Endothelial cell of hepatic sinusoid (primary cell): Measurements from ENCODE around the gene FRYL.
"Not testable (repeated sequence)": the region's sequence is repeated elsewhere in the genome, so short reads cannot be mapped to it uniquely, and the experiment has no call there.

Source experiments
- in situ Hi-C: cut with HindIII; loops from 2 replicates; pipeline ENCODE4 v1.10.0; 2017; ENCODE audit warnings: low sequenced_read_pairs

FRYL gene

DNA sequence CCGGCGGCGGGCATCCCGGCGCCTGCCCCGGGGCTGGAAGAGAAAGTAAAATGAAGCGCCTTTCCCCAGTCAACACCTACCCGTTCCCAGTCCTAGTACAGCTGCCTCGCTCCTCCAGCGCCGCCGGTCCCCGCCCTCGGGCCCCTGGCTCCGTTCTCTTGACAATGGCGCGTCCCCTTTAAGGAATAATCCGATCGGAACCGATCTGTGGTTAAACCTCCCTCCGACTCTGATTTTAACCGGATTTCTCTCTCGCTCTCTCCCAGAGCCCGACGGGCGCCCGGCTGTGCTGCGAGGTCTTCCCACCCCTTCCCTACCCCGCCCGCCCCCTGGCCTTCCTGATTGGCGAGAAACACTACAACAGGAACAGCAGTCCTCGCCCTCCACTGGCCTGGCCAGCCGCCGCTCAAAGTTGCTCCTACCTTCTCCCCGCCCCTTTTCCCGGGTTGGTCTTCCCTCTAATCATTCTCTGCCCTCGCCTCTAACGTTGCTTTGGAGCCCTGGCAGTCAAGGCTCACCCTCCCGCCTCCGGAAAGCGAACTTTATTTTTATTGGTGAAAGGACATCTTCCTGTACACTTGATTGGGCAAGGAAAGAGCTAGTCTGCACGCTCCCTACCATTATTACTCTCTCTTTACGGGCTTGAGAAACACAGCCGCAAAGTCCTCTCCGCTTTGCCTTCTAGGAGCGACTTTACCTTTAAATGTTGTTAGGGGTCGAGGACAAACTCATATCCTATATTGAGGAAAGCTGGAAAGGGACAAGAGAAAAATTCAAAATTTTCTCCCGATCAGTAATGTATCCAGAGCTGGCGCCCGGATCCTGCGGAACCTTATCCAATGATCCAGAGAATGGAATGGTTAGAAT, at the start of gene FRYL:
TSS of gene FRYL (minus strand) at position 282 of the 867 bp plus-strand sequence. CDS start 145,869 bp downstream, outside the sequence.
- in situ Hi-C loops: loop anchor here (5.0 kb wide), 2 partner anchors 37 to 78 kb away; no protein-coding TSS in a partner anchor

DNA sequence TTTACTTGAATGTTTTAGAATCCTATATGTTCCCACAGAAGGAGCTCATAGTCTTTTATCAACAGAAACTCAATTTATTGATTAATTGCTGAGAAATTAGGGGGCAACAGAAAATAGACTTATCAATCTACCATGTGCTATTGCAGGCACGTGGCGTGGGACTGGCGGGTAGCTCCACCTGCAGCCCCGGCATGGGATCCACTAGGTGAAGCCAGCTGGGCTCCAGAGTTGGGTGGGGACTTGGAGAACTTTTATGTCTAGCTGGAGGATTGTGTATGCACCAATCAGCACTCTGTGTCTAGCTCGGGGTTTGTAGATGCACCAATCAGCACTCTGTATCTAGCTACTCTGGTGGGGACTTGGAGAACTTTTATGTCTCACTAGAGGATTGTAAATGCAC, 47.5 kb upstream of the FRYL start:
- in situ Hi-C loops: no loop called here

GRCh38 chr4:48821431-48821830, 41.4 kb upstream of the FRYL start:
- in situ Hi-C loops: not testable (repeated sequence)

GRCh38 chr4:48816971-48817370, 36.9 kb upstream of the FRYL start:
- in situ Hi-C loops: loop anchor here (5.0 kb wide), 1 partner anchor 35 kb away; the partner anchor contains the start of gene FRYL

DNA sequence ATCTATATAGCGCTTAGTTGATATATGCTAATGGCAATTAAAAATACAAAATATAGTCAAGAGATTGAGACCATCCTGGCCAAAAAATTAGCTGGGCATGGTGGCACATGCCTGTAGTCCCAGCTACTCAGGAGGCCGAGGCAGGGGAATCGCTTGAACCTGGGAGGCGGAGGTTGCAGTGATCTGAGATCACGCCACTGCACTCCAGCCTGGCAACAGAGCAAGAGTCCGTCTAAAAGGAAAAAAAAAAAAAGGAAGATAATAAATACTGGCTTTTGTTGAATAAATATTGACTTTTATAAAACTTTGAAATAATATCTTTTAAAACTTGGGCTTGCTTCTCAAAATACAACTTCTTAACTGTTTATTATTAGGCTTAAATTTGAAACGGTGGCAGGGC, 36.2 kb upstream of the FRYL start:
- in situ Hi-C loops: loop anchor here (5.0 kb wide), 1 partner anchor 34 kb away; the partner anchor contains the start of gene FRYL

DNA sequence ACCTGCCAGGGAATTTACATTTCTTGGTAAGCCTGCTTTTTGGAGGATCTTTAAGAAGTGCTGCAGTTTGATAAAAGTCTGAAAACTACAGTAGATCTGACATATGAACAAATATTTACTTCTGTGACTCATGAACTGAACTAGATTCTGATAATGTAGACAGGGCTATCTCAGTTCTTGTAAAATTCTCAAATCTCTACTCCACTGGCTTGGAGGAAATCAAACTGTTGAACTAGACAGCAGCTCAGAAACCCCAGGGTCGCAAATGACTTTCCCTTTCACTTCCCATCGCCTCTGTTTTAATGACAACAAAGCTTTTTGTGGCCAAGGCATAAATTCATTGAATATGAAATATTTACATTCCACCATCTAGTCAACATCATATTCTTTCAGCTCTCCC, 35.4 kb upstream of the FRYL start:
- in situ Hi-C loops: loop anchor here (5.0 kb wide), 1 partner anchor 33 kb away; the partner anchor contains the start of gene FRYL

- in situ Hi-C loops: no loop called here
Measured at GRCh38 chr4:48813964-48814363, 33.9 kb upstream of the FRYL start.

GRCh38 chr4:48812866-48813265, 32.8 kb upstream of the FRYL start:
- in situ Hi-C loops: no loop called here

GRCh38 chr4:48804584-48805301, 24.7 kb upstream of the FRYL start:
- in situ Hi-C loops: no loop called here

DNA sequence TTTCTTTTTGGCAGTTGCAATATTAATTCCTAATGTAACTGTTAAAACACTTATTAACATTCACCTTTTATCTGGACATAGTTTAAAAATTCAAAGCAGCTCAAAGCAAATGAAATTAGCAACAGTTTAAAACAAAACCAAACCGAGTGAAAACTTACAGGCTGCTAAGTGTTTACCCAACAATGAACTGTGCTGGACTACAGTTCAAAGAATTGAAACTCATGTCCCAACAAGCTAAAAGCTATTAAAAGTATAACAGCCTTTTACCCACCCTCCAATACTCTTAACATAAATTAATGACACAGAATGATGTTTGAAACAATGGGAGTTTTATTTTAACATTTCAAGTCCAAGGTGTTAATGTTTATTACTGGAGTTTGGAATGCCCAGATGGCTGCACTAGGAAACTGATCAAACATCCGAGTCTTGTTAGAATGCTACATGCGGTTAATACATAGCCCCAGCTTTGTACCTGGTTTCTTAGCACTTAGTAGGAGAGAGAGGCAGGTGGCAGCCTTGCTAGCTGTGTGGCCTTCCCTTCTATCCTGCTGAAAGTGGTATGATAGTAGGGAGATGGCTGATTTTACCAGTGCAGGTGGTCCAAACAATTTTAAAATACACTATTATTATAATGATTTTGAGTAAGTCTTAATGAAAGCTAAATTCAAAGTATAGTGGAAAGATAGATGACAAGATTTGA, 21.1 kb upstream of the FRYL start:
- in situ Hi-C loops: no loop called here

- in situ Hi-C loops: not testable (repeated sequence)
Measured at GRCh38 chr4:48800155-48800554, 20.1 kb upstream of the FRYL start.

- in situ Hi-C loops: no loop called here
Measured at GRCh38 chr4:48799157-48799556, 19.1 kb upstream of the FRYL start.

- in situ Hi-C loops: no loop called here
Measured at GRCh38 chr4:48798117-48798516, 18.0 kb upstream of the FRYL start.

- in situ Hi-C loops: no loop called here
Measured at GRCh38 chr4:48796927-48797679, 17.0 kb upstream of the FRYL start.

DNA sequence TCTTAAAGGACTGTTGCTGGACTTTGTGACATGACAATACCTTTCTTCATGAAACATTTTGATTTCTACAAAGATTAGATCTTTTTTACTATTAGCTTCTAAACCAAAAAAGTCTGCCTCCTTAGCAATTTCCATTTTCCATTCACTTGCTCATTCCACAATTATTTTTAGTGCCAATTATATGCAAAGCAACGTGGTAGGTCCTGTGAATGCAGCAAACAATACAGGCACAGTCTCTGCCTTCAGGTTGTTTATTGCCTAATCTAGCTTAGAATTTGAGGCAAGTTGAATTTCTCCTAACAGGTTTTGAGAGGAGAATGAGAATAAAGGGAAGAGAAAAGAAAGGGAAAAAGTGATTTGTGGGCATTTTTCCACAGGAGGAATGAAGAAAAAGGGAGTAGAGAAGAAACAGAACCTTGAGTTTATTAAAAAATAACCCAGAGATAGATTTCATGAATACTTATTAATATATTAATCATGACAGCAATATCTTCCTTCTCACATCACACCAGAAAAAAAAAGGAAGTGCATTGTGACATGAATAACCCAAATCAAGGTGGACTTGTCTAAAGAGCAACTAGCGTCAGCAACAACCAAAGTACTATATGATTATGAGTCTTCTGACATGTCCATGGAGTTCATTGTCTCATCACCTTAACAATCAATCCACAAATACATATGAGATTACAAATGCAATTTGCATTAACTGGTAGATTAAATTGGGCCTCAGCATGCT, 16.3 kb upstream of the FRYL start:
- in situ Hi-C loops: no loop called here

DNA sequence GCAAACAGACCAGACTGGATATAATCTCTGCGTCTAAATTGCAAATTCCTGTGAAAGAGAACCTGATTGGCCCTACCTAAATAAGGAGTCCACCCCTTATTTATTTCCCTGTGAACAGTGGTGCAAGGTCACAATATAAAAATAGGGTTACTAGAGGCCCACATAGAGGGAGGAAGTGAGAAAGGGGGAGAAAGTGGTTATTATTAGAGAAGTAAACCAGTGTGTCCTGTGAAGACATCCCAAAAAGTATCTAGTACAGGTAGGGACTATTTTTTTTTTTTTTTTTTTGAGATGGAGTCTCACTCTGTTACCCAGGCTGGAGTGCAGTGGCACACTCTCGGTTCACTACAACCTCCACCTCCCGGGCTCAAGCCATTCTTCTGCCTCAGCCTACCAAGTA, 15.0 kb upstream of the FRYL start:
- in situ Hi-C loops: no loop called here

GRCh38 chr4:48792348-48793006, 12.4 kb upstream of the FRYL start:
- in situ Hi-C loops: no loop called here

DNA sequence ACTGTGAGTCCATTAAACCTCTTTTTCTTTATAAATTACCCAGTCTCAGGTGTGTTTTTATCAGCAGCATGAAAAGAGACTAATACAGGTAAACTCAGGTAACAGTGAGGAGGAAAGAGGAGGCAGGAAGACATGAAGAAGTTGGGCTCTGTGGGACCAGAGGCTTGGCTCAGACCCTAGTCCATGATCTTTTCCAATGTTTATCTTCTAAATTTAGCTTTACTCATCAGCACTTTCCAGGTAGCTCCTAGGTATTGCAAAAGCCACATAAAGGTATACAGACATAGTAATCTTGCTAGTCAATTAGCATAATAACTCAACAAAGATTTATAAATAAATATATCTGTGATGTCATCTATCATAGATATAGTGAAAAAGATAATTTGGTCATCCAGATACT, 11.2 kb upstream of the FRYL start:
- in situ Hi-C loops: no loop called here

GRCh38 chr4:48790561-48790960, 10.5 kb upstream of the FRYL start:
- in situ Hi-C loops: no loop called here
